ENCODE data around the gene RPL37.

RPL37 gene

DNA sequence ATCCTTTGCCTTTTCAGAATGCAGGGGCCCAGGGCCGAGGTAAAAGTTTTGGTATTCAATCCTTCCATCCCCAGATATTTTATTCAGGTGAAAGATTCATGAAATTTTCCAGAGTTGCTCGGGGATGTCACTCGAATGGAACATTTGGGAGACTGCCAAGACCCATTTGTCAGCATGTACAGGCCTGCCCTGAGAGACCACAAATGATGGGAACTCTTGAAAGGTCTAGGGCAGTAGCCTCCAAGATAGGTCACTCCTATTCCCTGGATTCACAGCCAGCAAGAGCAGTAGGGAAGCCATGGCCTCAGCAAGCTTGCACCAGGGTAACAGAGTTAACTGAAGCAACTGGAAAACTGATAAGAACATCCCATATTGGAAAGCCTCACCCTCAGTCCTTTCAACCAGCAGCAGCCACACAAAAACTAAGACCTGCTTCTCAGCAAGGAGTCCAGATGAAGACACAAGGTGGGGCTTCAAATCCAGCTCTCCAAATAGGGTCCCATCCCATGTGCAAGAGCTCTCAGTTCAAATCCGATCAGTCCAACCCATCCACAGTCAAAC, 18.7 kb upstream of the RPL37 start:
- Mint-ChIP-seq H3K36me3 (ENCODE audit: low read depth) (no peaks in the 10 kb centered on the region), H3K9me3 (no peaks in the 10 kb centered on the region), H3K27me3 (ENCODE audit: low read depth, poor library complexity) (peaks cover 13% of the 10 kb centered on the region), H3K4me1 (no peaks in the 10 kb centered on the region), H3K27ac (no peak overlapping the region), H3K4me3 (no peak overlapping the region)
- DNase-seq: no peak
- TF ChIP-seq, protein P1, sequence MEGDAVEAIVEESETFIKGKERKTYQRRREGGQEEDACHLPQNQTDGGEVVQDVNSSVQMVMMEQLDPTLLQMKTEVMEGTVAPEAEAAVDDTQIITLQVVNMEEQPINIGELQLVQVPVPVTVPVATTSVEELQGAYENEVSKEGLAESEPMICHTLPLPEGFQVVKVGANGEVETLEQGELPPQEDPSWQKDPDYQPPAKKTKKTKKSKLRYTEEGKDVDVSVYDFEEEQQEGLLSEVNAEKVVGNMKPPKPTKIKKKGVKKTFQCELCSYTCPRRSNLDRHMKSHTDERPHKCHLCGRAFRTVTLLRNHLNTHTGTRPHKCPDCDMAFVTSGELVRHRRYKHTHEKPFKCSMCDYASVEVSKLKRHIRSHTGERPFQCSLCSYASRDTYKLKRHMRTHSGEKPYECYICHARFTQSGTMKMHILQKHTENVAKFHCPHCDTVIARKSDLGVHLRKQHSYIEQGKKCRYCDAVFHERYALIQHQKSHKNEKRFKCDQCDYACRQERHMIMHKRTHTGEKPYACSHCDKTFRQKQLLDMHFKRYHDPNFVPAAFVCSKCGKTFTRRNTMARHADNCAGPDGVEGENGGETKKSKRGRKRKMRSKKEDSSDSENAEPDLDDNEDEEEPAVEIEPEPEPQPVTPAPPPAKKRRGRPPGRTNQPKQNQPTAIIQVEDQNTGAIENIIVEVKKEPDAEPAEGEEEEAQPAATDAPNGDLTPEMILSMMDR (IDR thresholded peaks at IDR 0.05): no peak

DNA sequence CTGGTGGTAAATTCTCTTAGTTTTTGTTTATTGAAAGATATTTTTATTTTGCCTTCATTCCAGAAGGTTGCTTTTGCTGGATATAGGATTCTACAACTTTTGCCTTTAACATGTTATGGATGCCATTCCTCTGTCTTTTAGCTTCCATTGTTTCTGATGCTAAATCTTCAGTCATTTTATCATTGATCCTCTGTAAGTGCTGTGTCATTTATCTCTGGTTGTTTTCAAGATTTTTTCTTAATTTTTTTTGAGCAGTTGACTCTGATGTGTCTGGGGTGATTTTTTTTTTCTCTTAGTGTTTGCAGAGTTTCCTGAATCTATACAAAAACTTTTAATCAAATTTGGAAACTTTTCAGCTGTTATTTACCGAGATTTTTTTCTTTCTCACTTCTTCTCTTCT, 12.5 kb upstream of the RPL37 start:
- H3K27ac Mint-ChIP-seq: no peak overlapping the region
- TF ChIP-seq, protein P1 (IDR thresholded peaks at IDR 0.05): no peak
- H3K4me3 Mint-ChIP-seq: no peak overlapping the region
- no peak for DNase-seq
- peaks cover 23% of the 10 kb centered on the region for H3K27me3 Mint-ChIP-seq (ENCODE audit: low read depth, poor library complexity)
- H3K36me3 Mint-ChIP-seq (ENCODE audit: low read depth): no peaks in the 10 kb centered on the region
- no peaks in the 10 kb centered on the region for H3K4me1 Mint-ChIP-seq
- H3K9me3 Mint-ChIP-seq: no peaks in the 10 kb centered on the region

DNA sequence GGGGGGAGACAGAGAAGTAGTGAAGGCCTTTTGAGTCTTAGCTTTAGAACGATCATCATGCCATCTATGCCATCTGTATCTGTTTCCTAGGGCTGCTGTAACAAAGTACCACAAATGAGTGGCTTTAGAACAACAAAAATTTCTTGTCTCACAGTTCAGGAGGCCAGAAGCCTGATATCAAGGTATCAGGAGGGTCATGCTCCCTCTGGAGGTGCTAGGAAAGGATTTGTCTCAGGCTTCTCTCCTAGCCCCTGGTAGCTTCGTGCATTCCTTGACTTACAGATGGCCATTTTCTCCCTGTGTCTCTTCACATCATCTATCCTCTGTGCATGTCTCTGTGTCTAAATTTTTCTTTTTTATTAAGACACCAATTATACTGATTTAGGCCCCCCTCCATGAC, 11.3 kb upstream of the RPL37 start:
- TF ChIP-seq, protein P1 (IDR thresholded peaks at IDR 0.05): no peak
- H3K27me3 Mint-ChIP-seq (ENCODE audit: low read depth, poor library complexity): peaks cover 21% of the 10 kb centered on the region
- peak overlapping the region; percentile 55 for H3K27ac Mint-ChIP-seq
- no peak overlapping the region for H3K4me3 Mint-ChIP-seq
- no peaks in the 10 kb centered on the region for H3K36me3 Mint-ChIP-seq (ENCODE audit: low read depth)
- H3K4me1 Mint-ChIP-seq: peaks cover 3% of the 10 kb centered on the region
- no peak for DNase-seq
- no peaks in the 10 kb centered on the region for H3K9me3 Mint-ChIP-seq

DNA sequence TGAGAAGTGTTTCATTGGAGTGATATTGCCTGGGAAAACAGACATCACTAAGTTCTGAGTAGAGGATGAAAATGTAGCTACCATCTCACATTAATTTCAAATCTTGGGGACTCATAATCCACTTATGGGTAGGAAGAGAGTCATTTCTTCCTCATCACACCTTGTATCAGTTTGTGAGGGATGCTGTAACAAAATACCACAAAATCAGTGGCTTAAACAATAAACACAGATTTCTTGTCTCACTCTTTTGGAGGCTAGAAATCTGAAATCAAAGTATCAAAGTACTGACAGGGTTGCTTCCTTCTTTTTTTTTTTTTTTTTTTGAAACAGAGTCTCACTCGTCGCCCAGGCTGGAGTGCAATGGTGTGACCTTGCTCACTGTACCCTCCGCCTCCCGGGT, 9.5 kb upstream of the RPL37 start:
- Mint-ChIP-seq H3K27ac (no peak overlapping the region), H3K27me3 (ENCODE audit: low read depth, poor library complexity) (peaks cover 18% of the 10 kb centered on the region), H3K36me3 (ENCODE audit: low read depth) (no peaks in the 10 kb centered on the region), H3K9me3 (no peaks in the 10 kb centered on the region), H3K4me3 (no peak overlapping the region), H3K4me1 (peaks cover 6% of the 10 kb centered on the region)
- TF ChIP-seq, protein P1 (IDR thresholded peaks at IDR 0.05): no peak
- DNase-seq: no peak

DNA sequence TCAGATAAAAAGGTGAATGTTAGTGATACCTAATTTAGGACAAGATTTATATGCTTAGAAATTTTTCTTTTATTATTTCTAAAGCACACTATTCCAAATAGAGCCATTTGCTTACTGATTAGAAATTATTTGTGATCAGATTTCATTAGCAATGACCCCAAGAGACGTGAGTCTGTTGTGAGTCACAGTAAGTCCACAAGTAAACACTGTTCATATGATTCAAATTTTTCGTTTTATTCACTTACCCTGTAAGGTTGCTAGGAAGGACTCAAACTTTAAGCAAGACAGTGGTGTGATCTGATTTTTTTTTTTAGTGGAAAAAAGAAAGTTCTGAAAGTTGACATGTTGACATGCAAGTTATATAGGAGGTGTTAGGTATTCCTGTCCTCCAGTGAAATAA, 7.3 kb upstream of the RPL37 start:
- no peak overlapping the region for H3K27ac Mint-ChIP-seq
- no peak for DNase-seq
- H3K9me3 Mint-ChIP-seq: no peaks in the 10 kb centered on the region
- H3K4me1 Mint-ChIP-seq: peaks cover 6% of the 10 kb centered on the region
- H3K4me3 Mint-ChIP-seq: no peak overlapping the region
- H3K36me3 Mint-ChIP-seq (ENCODE audit: low read depth): no peaks in the 10 kb centered on the region
- TF ChIP-seq, protein P1 (IDR thresholded peaks at IDR 0.05): no peak
- peaks cover 24% of the 10 kb centered on the region for H3K27me3 Mint-ChIP-seq (ENCODE audit: low read depth, poor library complexity)

DNA sequence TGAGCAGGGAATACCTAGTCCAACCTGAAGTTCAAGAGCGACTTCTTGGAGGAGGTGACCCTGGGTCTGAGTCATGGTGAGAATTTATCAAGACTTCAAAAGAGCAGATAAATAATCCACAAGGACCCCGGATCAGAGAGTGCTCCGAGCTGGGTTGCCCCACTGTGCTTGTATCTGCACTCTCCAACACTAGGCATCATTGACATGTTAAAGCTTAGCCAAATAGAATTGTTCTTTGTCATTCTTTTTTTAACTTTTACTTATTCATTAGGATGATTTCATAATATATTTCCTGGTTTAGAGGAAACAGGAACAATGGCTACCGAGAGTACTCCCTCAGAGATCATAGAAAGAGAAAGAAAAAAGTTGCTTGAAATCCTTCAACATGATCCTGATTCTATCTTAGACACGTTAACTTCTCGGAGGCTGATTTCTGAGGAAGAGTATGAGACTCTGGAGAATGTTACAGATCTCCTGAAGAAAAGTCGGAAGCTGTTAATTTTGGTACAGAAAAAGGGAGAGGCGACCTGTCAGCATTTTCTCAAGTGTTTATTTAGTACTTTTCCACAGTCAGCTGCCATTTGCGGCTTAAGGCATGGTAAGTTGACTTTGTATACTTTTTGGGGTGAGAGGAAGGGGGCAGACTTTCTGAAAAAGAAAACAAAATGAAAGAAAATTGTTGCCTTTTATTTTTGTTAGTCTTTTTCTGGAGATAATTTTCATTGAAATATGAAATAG, 6.2 kb upstream of the RPL37 start, which contains the start of gene CARD6:
Gene CARD6, plus strand, starts transcription at position 300 of the 738 bp plus-strand sequence. Its CDS starts 16 bp downstream, at position 316.
- Mint-ChIP-seq H3K9me3 (no peaks in the 10 kb centered on the region), H3K4me1 (peaks cover 13% of the 10 kb centered on the region), H3K27me3 (ENCODE audit: low read depth, poor library complexity) (peaks cover 26% of the 10 kb centered on the region), H3K27ac (no peak within 1 kb of the TSS), H3K4me3 (peak within 1 kb of the TSS; percentile 21), H3K36me3 (ENCODE audit: low read depth) (no peaks in the 10 kb centered on the region)
- TF ChIP-seq, protein P1 (IDR thresholded peaks at IDR 0.05): no peak
- DNase-seq: no peak

Measured in nephron progenitor cell (in vitro differentiated cells).